OCI-LY7 (cell line): Measurements from ENCODE around the gene SERINC5. TPM values are rescaled to one million over a fixed set of nuclear protein-coding genes. Genes with fewer than 3 reads are reported as not detected.

Experiments
- BruUV-seq: library from RNA; stranded (reverse); fragments of 400-500 nt; replicated peaks from 2 replicates; lab custom pipeline; 2021; lab: Mats Ljungman, UMichigan
- CTCF ChIA-PET: fragments of 300-600 bp; sonication (Branson Sonifier 250); formaldehyde crosslinking; loops from one replicate; lab custom pipeline; 2022; ENCODE audit warnings: antibody characterized with exemption; ENCODE audit not compliant: unreplicated experiment; lab: Charles Lee
- POLR2A ChIA-PET: fragments of 300-600 bp; sonication (Branson Sonifier 250); formaldehyde crosslinking; loops from one replicate; lab custom pipeline; 2022; ENCODE audit warnings: antibody characterized with exemption; lab: Charles Lee
- DNase-seq: peaks from one replicate; pipeline ENCODE4 v3.0.0-alpha.2; 2015; ENCODE audit warnings: low spot score
- H2AFZ ChIP-seq: fragments of 200-600 bp; sonication (generic), shearing (Covaris generic); 2 replicates; pipeline ENCODE4 v1.6.1; 2014; ENCODE audit warnings: mild to moderate bottlenecking, antibody characterized with exemption, low read length, moderate library complexity
- H3K27ac ChIP-seq: fragments of 200-600 bp; sonication (generic); 2 replicates; pipeline ENCODE4 v1.5.1; 2014; ENCODE audit warnings: mixed run types, low read depth, mild to moderate bottlenecking, moderate library complexity, low read length, inconsistent platforms; ENCODE audit not compliant: poor library complexity, severe bottlenecking
- H3K36me3 ChIP-seq: fragments of 200-600 bp; sonication (generic); 2 replicates; pipeline ENCODE4 v1.6.1; 2014; ENCODE audit warnings: mild to moderate bottlenecking, antibody characterized with exemption, low read length, moderate library complexity, mixed read lengths; ENCODE audit not compliant: insufficient read depth
- H3K4me1 ChIP-seq: fragments of 200-600 bp; sonication (generic); 2 replicates; pipeline ENCODE4 v1.5.1; 2014; ENCODE audit warnings: mild to moderate bottlenecking, low read length; ENCODE audit not compliant: insufficient read depth, poor library complexity, severe bottlenecking
- H3K4me2 ChIP-seq: fragments of 200-600 bp; sonication (generic); 2 replicates; pipeline ENCODE4 v1.6.1; 2014; ENCODE audit warnings: mild to moderate bottlenecking, low read length
- H3K4me3 ChIP-seq: fragments of 200-600 bp; sonication (generic); 2 replicates; pipeline ENCODE4 v1.5.1; 2014; ENCODE audit warnings: mild to moderate bottlenecking, low read depth, low read length; ENCODE audit not compliant: poor library complexity, severe bottlenecking
- H3K79me2 ChIP-seq: fragments of 200-600 bp; sonication (generic); 2 replicates; pipeline ENCODE4 v1.6.1; 2016; ENCODE audit warnings: low read depth, mild to moderate bottlenecking, low read length, moderate library complexity, mixed read lengths; ENCODE audit not compliant: insufficient read depth
- H3K9me2 ChIP-seq: fragments of 200-600 bp; sonication (generic); 2 replicates; pipeline ENCODE4 v1.6.1; 2016; ENCODE audit warnings: mild to moderate bottlenecking, low read length, mixed read lengths; ENCODE audit not compliant: insufficient read depth
- H3K9me3 ChIP-seq: fragments of 200-600 bp; sonication (generic); 2 replicates; pipeline ENCODE4 v1.6.1; 2014; ENCODE audit warnings: mild to moderate bottlenecking, mixed run types, low read length, mixed read lengths
- H4K20me1 ChIP-seq: fragments of 200-600 bp; sonication (generic); 2 replicates; pipeline ENCODE4 v1.6.1; 2014; ENCODE audit warnings: mild to moderate bottlenecking, antibody characterized with exemption, low read length, moderate library complexity, mixed read lengths; ENCODE audit not compliant: insufficient read depth
- EZH2phosphoT487 ChIP-seq: fragments of 200-600 bp; sonication (generic); IDR thresholded peaks from 2 replicates; pipeline ENCODE4 v1.6.1; 2018; ENCODE audit warnings: low read depth, borderline replicate concordance, mild to moderate bottlenecking, mixed run types, antibody characterized with exemption, low read length, moderate library complexity, mixed read lengths
- intact Hi-C: fragments of 100-400 bp; cut with micrococcal nuclease; formaldehyde crosslinking; loops from one replicate; pipeline ENCODE4 v1.10.0; 2022; ENCODE audit not compliant: unreplicated experiment
- total RNA-seq, 2 experiments: library from RNA; depleted of rRNA in 1 of 2; stranded (reverse); fragments of >200 nt in 1 of 2; shearing (Covaris generic) in 1 of 2; gene quantifications; 2 replicates each; pipeline ENCODE4 v1.2.3, GENCODE V29; 2014 to 2022
- TF ChIP-seq, protein P1 (sequence below): fragments of 200-600 bp; sonication (generic); conservative IDR thresholded peaks from 2 replicates; pipeline ENCODE4 v1.5.1; 2014; ENCODE audit warnings: mild to moderate bottlenecking, antibody characterized with exemption, low read length, moderate library complexity, mixed read lengths

Gene SERINC5
- total RNA-seq, 2 experiments from 2014 or later, result 31.2 to 87.9 TPM

DNA sequence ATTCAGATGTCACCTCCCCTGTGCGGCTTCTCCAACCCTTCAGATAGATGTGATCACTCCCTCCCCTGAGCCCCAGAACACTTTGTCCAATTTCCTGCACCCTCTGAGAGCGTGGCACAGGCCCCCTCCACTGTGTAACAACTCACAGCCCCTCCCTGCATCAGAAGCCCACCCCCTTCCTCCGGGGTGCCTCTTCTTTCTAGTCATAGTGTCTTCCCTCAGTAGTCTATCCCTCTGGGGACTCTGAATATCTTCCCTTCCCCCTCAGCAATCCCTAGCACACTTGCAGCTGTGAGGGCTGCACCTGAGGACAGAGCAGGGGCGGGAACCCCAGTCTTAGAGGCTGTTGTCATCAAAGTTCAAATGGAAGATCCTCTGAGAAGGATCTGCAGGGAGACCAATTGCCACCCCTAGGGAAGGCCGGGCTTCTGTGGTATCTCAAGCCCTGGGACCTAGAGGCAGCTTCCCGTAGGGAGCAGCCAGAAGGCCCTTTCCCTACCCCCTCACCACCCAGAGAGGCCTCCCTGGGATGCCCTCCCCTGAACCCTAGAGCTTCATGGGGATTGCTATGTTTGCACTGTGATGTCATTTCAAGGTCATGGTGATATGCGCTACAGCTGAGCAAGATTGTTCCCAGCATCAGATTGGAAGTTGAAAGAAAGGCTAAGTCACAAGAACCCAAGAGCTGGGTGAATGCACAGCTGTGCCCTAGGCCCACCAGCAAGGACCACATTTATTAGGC is 150.0 kb downstream of the SERINC5 start:
- Histone ChIP-seq H3K4me2 (no peak overlapping the region), H3K79me2 (no peaks in the 10 kb centered on the region), H3K4me3 (no peak overlapping the region), H3K9me3 (no peaks in the 10 kb centered on the region), H2AFZ (no peak overlapping the region), H3K4me1 (no peaks in the 10 kb centered on the region), H3K27ac (no peak overlapping the region), H4K20me1 (no peaks in the 10 kb centered on the region), H3K36me3 (no peaks in the 10 kb centered on the region), H3K9me2 (no peaks in the 10 kb centered on the region)
- DNase-seq, result no peak
- ChIA-PET POLR2A (no interaction called here), CTCF (interaction anchor here (0.9 kb wide), 1 partner anchor 18 kb away, joined by 6 read pairs; no protein-coding TSS in a partner anchor)
- TF ChIP-seq EZH2phosphoT487, result no peak
- TF ChIP-seq, protein P1, sequence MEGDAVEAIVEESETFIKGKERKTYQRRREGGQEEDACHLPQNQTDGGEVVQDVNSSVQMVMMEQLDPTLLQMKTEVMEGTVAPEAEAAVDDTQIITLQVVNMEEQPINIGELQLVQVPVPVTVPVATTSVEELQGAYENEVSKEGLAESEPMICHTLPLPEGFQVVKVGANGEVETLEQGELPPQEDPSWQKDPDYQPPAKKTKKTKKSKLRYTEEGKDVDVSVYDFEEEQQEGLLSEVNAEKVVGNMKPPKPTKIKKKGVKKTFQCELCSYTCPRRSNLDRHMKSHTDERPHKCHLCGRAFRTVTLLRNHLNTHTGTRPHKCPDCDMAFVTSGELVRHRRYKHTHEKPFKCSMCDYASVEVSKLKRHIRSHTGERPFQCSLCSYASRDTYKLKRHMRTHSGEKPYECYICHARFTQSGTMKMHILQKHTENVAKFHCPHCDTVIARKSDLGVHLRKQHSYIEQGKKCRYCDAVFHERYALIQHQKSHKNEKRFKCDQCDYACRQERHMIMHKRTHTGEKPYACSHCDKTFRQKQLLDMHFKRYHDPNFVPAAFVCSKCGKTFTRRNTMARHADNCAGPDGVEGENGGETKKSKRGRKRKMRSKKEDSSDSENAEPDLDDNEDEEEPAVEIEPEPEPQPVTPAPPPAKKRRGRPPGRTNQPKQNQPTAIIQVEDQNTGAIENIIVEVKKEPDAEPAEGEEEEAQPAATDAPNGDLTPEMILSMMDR, result no peak
- no TSS peak for BruUV-seq
- intact Hi-C loops, result no loop called here

DNA sequence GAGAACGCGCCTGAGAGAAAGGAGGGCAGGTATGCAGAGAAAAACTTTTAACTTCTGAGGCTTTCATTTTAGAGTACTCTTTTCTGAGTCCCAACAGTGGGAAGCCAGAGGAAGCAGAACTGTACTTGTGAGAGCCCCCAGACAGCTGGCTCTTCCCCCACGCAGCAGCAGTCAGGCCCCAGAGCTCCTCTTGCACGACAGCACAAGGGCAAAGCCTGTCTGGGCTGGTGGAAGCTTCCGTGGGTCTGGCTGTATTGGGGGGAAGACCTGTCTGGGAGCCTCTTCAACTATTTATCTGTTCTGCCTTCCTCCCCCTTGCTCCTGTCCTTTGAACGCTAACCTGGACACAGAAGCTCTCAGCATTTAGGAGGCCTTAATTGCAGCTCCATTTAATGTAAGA is 152.5 kb downstream of the SERINC5 start:
- H2AFZ ChIP-seq, result no peak overlapping the region
- no peaks in the 10 kb centered on the region for H3K9me3 ChIP-seq
- CTCF ChIA-PET, result no interaction called here
- H3K79me2 ChIP-seq, result no peaks in the 10 kb centered on the region
- H3K4me2 ChIP-seq, result no peak overlapping the region
- no peak overlapping the region for H3K4me3 ChIP-seq
- POLR2A ChIA-PET, result interaction anchor here (1.0 kb wide), 1 partner anchor 13 kb away, joined by 3 read pairs; no protein-coding TSS in a partner anchor
- no peak overlapping the region for H3K27ac ChIP-seq
- no peak for DNase-seq
- no peaks in the 10 kb centered on the region for H3K4me1 ChIP-seq
- H3K36me3 ChIP-seq, result no peaks in the 10 kb centered on the region
- intact Hi-C loops, result no loop called here
- BruUV-seq, result no TSS peak
- no peaks in the 10 kb centered on the region for H3K9me2 ChIP-seq
- TF ChIP-seq, protein P1, result no peak
- no peak for TF ChIP-seq EZH2phosphoT487
- no peaks in the 10 kb centered on the region for H4K20me1 ChIP-seq

DNA sequence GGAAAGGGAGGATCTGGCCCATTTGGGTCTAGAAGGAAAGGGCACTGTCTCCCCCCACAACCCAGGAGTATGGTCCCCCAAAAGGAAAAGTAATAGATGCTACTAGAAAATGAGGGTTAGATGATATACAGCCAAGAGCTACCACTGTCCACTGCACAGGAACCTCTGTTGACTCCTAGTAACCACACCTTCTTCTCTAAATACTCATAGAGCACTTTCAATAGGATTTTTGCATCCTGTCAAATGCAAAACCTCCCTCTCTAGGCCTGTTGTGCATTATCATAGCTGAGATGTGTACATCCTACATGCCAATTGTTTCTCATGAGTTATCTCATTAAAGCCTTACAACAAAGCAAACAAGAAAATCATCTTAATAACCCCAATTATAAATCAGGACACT is 153.9 kb downstream of the SERINC5 start:
- Histone ChIP-seq H3K4me3 (no peak overlapping the region), H3K4me2 (no peak overlapping the region), H3K4me1 (no peaks in the 10 kb centered on the region), H2AFZ (no peak overlapping the region), H3K79me2 (no peaks in the 10 kb centered on the region), H3K36me3 (no peaks in the 10 kb centered on the region), H3K9me2 (no peaks in the 10 kb centered on the region), H3K27ac (no peak overlapping the region), H4K20me1 (no peaks in the 10 kb centered on the region), H3K9me3 (no peaks in the 10 kb centered on the region)
- ChIA-PET POLR2A (interaction anchor here (0.7 to 0.9 kb wide), 2 partner anchors 11 to 1074 kb away, joined by 3 read pairs; no protein-coding TSS in a partner anchor), CTCF (no interaction called here)
- intact Hi-C loops, result no loop called here
- BruUV-seq, result no TSS peak
- no peak for DNase-seq
- no peak for TF ChIP-seq EZH2phosphoT487
- TF ChIP-seq, protein P1, result no peak
